Mesothelial cell of epicardium (in vitro differentiated cells): ENCODE data around the gene MYO9B. TPM values are rescaled to one million over a fixed set of nuclear protein-coding genes. Genes with fewer than 3 reads are reported as not detected.

Experiments
- DNase-seq, 2 experiments: peaks; one replicate each; pipeline ENCODE4 v3.0.0; 2021; ENCODE audit warnings: low spot score in 2 of 2; ENCODE audit not compliant: unreplicated experiment in 2 of 2
- H3K27ac Mint-ChIP-seq: 2 replicates; pipeline ENCODE4 v1.8.0; 2021; ENCODE audit warnings: mixed read lengths
- H3K27me3 Mint-ChIP-seq: 2 replicates; pipeline ENCODE4 v1.8.0; 2021; ENCODE audit warnings: low read depth, mixed read lengths
- H3K36me3 Mint-ChIP-seq: 2 replicates; pipeline ENCODE4 v1.8.0; 2021; ENCODE audit warnings: mixed read lengths
- H3K4me1 Mint-ChIP-seq: 2 replicates; pipeline ENCODE4 v1.8.0; 2021; ENCODE audit warnings: mixed read lengths
- H3K4me3 Mint-ChIP-seq: 2 replicates; pipeline ENCODE4 v1.8.0; 2021; ENCODE audit warnings: mild to moderate bottlenecking, moderate library complexity, mixed read lengths
- H3K9me3 Mint-ChIP-seq: 2 replicates; pipeline ENCODE4 v1.8.0; 2021; ENCODE audit warnings: mixed read lengths
- CTCF ChIP-seq: fragments of 200-600 bp; sonication (generic); IDR thresholded peaks from one replicate; pipeline ENCODE4 v1.5.0; 2021; ENCODE audit warnings: antibody characterized with exemption; ENCODE audit not compliant: unreplicated experiment
- total RNA-seq: library from RNA; stranded (reverse); gene quantifications from 3 replicates; pipeline ENCODE4 v1.2.1, GENCODE V29; 2021

The MYO9B gene
- total RNA-seq, 1 donor from 2014 or later = 90.8 TPM

GRCh38 chr19:17254636-17255035 lies 179.1 kb downstream of the MYO9B start:
- Mint-ChIP-seq H3K9me3 (no peaks in the 10 kb centered on the region), H3K4me3 (no peak overlapping the region), H3K27me3 (no peaks in the 10 kb centered on the region), H3K27ac (no peak overlapping the region), H3K36me3 (no peaks in the 10 kb centered on the region), H3K4me1 (no peaks in the 10 kb centered on the region)
- no peak for DNase-seq
- no peak for TF ChIP-seq CTCF

GRCh38 chr19:17255150-17255621 lies 179.6 kb downstream of the MYO9B start:
- no peaks in the 10 kb centered on the region for H3K36me3 Mint-ChIP-seq
- H3K27me3 Mint-ChIP-seq = no peaks in the 10 kb centered on the region
- no peaks in the 10 kb centered on the region for H3K4me1 Mint-ChIP-seq
- H3K4me3 Mint-ChIP-seq = no peak overlapping the region
- H3K27ac Mint-ChIP-seq = no peak overlapping the region
- TF ChIP-seq CTCF = no peak
- DNase-seq = no peak
- no peaks in the 10 kb centered on the region for H3K9me3 Mint-ChIP-seq

DNA sequence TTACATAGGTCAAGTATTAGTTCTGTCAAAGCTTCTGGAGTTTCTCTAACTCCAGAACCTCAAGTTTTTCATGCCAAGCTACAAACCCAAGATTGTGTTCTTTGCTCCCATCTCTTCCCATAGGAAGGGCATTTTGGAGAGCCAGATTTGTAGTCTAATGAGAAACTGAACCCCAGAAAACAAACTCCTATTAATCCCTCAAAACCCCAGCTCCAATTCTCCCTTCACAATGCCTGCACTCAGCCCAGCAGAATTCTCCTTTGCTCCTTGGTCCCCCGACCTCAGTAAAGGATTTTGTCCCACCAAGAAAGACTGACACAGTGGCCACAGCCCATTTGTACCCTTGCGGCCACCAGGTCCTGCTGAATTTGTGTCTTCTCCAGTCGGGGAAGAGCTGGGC lies 180.6 kb downstream of the MYO9B start:
- Mint-ChIP-seq H3K36me3 (no peaks in the 10 kb centered on the region), H3K4me1 (no peaks in the 10 kb centered on the region), H3K9me3 (no peaks in the 10 kb centered on the region), H3K27ac (no peak overlapping the region), H3K4me3 (no peak overlapping the region), H3K27me3 (peaks cover 2% of the 10 kb centered on the region)
- TF ChIP-seq CTCF = no peak
- no peak for DNase-seq

- TF ChIP-seq CTCF = no peak
- H3K36me3 Mint-ChIP-seq = no peaks in the 10 kb centered on the region
- H3K27ac Mint-ChIP-seq = no peak overlapping the region
- H3K27me3 Mint-ChIP-seq = peaks cover 2% of the 10 kb centered on the region
- no peak overlapping the region for H3K4me3 Mint-ChIP-seq
- DNase-seq = no peak
- no peaks in the 10 kb centered on the region for H3K9me3 Mint-ChIP-seq
- H3K4me1 Mint-ChIP-seq = no peaks in the 10 kb centered on the region
These were observed 183.7 kb downstream of the MYO9B start for GRCh38 chr19:17259118-17259780.

DNA sequence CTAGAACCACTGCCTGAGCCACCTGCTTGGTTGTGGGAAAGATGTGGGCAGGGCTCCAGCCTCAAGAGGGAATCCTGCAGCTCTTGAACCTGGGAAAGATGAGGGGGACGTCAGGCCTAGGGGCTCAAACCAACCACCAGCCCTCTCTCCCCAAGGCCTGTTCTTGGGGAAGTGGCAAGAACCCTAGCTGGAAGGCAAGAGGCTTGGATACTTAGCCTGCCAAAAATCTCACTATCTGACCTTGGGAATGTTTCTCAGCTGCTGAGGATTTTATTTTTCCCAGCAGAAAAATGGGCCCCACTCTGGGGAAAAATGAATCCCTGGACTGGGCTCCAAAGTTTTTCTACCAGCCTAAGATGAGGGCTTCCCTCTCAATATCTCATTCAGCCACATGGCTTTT lies 184.4 kb downstream of the MYO9B start:
- H3K9me3 Mint-ChIP-seq = no peaks in the 10 kb centered on the region
- no peaks in the 10 kb centered on the region for H3K36me3 Mint-ChIP-seq
- no peaks in the 10 kb centered on the region for H3K4me1 Mint-ChIP-seq
- H3K27ac Mint-ChIP-seq = no peak overlapping the region
- no peak overlapping the region for H3K4me3 Mint-ChIP-seq
- no peak for TF ChIP-seq CTCF
- no peak for DNase-seq
- peaks cover 2% of the 10 kb centered on the region for H3K27me3 Mint-ChIP-seq
